Measurements from ENCODE around the gene CERS6.

DNA sequence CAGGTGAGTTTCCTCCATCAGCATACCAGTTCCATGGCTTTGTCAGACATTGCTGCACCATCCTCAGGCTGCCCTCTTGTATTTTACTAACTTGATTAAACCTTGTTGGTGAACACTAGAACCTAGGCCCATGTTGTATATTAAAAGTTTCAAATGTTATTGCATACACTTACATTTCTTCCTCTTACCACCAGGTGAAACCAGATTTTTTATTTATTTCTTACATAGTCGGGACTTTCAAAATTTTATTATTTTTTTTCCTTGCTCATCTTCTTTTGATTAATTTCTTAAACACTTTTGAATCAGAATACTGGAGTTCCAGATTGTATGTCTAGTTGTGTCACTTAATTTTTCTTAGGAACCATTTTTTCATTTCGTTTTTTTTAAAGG is 5.9 kb downstream of the CERS6 start:
- TF ChIP-seq, protein P1, sequence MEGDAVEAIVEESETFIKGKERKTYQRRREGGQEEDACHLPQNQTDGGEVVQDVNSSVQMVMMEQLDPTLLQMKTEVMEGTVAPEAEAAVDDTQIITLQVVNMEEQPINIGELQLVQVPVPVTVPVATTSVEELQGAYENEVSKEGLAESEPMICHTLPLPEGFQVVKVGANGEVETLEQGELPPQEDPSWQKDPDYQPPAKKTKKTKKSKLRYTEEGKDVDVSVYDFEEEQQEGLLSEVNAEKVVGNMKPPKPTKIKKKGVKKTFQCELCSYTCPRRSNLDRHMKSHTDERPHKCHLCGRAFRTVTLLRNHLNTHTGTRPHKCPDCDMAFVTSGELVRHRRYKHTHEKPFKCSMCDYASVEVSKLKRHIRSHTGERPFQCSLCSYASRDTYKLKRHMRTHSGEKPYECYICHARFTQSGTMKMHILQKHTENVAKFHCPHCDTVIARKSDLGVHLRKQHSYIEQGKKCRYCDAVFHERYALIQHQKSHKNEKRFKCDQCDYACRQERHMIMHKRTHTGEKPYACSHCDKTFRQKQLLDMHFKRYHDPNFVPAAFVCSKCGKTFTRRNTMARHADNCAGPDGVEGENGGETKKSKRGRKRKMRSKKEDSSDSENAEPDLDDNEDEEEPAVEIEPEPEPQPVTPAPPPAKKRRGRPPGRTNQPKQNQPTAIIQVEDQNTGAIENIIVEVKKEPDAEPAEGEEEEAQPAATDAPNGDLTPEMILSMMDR (IDR thresholded peaks at IDR 0.05) = peak in 2 of 3 experiments; percentile 9 to 25
- no peak for TF ChIP-seq POLR2A (IDR thresholded peaks at IDR 0.05)

All from testis (tissue), 2 donors.